Measurements from ENCODE around the gene C19orf38. TPM values are rescaled to one million over a fixed set of nuclear protein-coding genes. Genes with fewer than 3 reads are reported as not detected.

Gene C19orf38
- total RNA-seq, 1 experiment from 2014 or later = 0.07 TPM

DNA sequence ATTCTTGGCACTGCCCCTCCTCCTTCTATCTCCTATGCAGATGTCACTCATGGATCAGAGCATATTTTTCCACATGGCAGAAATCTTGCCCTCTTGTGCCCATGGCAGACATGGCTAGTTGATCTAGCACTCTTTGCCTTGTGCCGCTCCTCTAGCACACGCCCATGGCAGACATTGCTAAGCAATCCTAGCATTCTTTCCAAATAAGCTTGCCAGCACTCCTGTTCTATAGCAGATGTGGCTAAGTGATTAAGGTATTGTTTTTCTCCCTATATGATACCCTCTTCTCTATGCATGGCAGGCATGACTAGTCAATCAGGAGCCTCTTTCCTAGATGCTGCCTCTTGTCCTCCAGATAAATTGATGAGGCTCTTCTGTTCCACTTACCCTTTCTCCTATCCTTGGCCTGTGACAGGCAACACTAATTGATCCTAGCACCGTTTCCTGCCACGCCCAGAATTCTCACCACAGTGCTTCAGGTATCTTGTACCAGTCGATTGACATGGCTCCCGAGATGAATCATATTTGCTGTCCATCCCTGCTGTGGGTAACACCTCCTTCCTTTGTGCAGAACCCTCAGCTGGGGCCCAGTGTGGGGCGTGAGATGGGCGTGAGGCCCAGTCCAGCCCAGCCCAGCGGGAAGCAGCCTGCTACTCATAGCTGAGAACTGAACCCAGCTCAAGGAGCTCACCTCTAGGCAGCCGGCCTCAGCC, 39.1 kb upstream of the C19orf38 start:
- Histone ChIP-seq H3K9me2 (replicated peaks; ENCODE audit: low read length) (no peaks in the 10 kb centered on the region), H2AFZ (ENCODE audit: low read length) (no peak overlapping the region), H3K4me1 (ENCODE audit: insufficient read depth, low read length) (peaks cover 18% of the 10 kb centered on the region), H3K27me3 (ENCODE audit: low read length) (no peaks in the 10 kb centered on the region), H3K4me3 (ENCODE audit: low read length) (no peak overlapping the region), H3K79me2 (ENCODE audit: low read length) (no peaks in the 10 kb centered on the region), H3K36me3 (ENCODE audit: low read depth, low read length) (peaks cover 43% of the 10 kb centered on the region), H3K9ac (ENCODE audit: low read length) (no peak overlapping the region), H3K27ac (ENCODE audit: low read length) (0 out of 2 replicates have a peak overlapping the region, but pooled peaks have one; percentile 1), H3K9me3 (ENCODE audit: low read length) (no peaks in the 10 kb centered on the region), H3K4me2 (ENCODE audit: low read length) (no peak overlapping the region), H4K20me1 (ENCODE audit: low read length) (no peaks in the 10 kb centered on the region), H3F3A (ENCODE audit: low read length, unreplicated experiment) (no peaks in the 10 kb centered on the region)
- DNase-seq (peak; percentile 54), ATAC-seq (peak; percentile 86)
- intact Hi-C loops (cut with micrococcal nuclease) = no loop called here
- ChIA-PET POLR2A (ENCODE audit: unreplicated experiment) (no interaction called here), CTCF (interaction anchor here (1.1 kb wide), 1 partner anchor 91 kb away, joined by 5 read pairs; the partner anchor contains the start of gene DNM2)
- BruUV-seq (replicated peaks) = no TSS peak
- no peak for TF ChIP-seq EZH2 (IDR thresholded peaks at IDR 0.05; ENCODE audit: low read length, unreplicated experiment)
- TF ChIP-seq EZH2phosphoT487 (IDR thresholded peaks at IDR 0.05; ENCODE audit: borderline replicate concordance, low read length) = no peak
- TF ChIP-seq CTCF (conservative IDR thresholded peaks at IDR 0.05; ENCODE audit: low read depth, low read length) = no peak

DNA sequence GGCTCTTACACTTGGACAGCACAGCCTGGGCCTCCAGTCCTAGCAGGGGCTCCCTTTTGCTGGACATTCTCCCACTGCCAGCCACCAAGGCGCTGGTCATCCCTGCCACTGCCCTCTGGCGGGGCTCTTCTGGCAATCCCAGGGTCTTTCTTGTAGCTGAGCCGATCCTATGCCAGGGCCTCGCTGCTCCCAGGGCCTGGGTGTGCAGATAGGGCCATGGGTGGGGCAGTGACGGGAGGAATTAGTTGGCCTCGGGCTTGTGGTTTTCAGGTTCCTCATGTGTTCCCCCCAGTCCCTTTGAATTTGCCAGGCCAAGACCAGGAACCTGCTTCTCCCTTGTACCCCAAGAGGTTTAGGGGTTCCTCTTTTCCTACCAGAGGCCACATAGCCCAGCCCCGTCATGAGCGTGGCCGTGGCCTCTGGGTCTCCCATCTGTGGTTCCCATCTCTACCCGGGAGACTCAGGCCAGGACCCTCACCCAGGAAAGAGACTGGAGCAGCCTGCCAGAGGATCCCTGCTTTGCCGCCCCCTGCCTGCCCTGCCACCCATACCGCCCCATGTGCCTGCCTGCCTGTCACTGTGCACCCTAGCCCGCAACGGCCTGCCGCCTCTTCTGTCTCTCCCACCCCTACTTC, 38.4 kb upstream of the C19orf38 start:
- Histone ChIP-seq H3K27me3 (ENCODE audit: low read length) (no peaks in the 10 kb centered on the region), H4K20me1 (ENCODE audit: low read length) (no peaks in the 10 kb centered on the region), H3K4me3 (ENCODE audit: low read length) (no peak overlapping the region), H2AFZ (ENCODE audit: low read length) (no peak overlapping the region), H3K4me2 (ENCODE audit: low read length) (no peak overlapping the region), H3K36me3 (ENCODE audit: low read depth, low read length) (peaks cover 39% of the 10 kb centered on the region), H3K4me1 (ENCODE audit: insufficient read depth, low read length) (peaks cover 18% of the 10 kb centered on the region), H3F3A (ENCODE audit: low read length, unreplicated experiment) (no peaks in the 10 kb centered on the region), H3K9ac (ENCODE audit: low read length) (no peak overlapping the region), H3K9me2 (replicated peaks; ENCODE audit: low read length) (no peaks in the 10 kb centered on the region), H3K79me2 (ENCODE audit: low read length) (no peaks in the 10 kb centered on the region), H3K27ac (ENCODE audit: low read length) (no peak overlapping the region), H3K9me3 (ENCODE audit: low read length) (no peaks in the 10 kb centered on the region)
- intact Hi-C loops (cut with micrococcal nuclease) = no loop called here
- TF ChIP-seq CTCF (conservative IDR thresholded peaks at IDR 0.05; ENCODE audit: low read depth, low read length) (no peak), EZH2phosphoT487 (IDR thresholded peaks at IDR 0.05; ENCODE audit: borderline replicate concordance, low read length) (no peak), EZH2 (IDR thresholded peaks at IDR 0.05; ENCODE audit: low read length, unreplicated experiment) (no peak)
- ATAC-seq = no peak
- DNase-seq = no peak
- CTCF ChIA-PET = no interaction called here
- POLR2A ChIA-PET (ENCODE audit: unreplicated experiment) = no interaction called here
- BruUV-seq (replicated peaks) = no TSS peak
